ENCODE measurements around the gene SEBOX.

SEBOX gene, protein sequence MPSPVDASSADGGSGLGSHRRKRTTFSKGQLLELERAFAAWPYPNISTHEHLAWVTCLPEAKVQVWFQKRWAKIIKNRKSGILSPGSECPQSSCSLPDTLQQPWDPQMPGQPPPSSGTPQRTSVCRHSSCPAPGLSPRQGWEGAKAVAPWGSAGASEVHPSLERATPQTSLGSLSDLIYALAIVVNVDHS

DNA sequence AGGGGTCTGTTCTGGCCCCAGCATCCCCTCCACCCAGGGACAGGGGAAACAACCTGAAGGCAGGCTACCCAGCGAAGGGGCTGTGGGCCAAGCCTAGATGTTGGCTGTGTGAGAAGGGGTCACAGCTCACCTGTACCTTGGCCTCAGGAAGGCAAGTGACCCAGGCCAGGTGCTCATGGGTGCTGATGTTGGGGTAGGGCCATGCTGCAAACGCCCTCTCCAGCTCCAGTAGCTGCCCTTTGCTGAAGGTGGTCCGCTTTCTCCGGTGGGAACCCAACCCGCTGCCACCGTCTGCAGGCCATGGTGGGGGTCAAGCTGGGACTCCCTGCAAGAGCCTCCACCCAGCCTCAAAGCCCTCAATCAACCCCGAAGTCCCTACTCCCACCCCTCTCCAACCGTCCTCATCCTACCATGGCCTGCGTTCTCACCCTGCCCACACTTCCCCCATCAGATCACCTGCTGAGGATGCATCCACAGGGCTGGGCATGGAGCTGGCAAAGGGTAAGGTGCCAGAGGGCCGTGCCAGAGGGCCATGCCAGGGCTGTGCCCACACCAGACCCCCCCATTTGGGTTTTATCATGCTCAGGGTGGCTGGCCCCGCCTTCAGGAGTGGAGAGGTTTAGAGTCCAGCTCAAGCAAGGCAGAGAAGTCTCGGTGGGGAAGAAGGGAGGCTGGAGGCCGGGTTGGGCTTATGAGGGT, at the start of gene SEBOX:
TSS of gene SEBOX (minus strand) at position 535 of the 699 bp plus-strand sequence. CDS start at position 487, 48 bp downstream.
- DNase-seq (ENCODE audit: low spot score), result no peak

DNA sequence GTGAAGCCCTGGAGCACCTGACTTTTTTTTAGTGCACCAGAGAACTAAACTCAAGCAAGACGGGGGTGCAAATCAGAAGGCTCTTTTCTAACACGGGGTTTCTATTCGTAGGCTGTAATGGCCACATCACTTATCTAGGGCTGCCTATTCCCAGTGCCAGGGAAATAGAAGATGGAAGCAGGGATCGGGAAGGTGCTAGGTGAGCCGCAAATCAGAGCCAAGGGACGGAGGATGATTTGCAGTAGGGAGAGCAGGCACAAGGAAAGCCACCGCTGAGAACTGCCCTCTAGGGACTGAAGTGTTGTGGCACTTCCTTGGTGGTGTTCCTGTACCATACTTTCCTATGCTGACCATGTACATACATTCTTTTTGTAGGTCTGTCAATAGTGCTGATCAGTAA, 48.8 kb upstream of the SEBOX start:
- DNase-seq (ENCODE audit: low spot score), result no peak

DNA sequence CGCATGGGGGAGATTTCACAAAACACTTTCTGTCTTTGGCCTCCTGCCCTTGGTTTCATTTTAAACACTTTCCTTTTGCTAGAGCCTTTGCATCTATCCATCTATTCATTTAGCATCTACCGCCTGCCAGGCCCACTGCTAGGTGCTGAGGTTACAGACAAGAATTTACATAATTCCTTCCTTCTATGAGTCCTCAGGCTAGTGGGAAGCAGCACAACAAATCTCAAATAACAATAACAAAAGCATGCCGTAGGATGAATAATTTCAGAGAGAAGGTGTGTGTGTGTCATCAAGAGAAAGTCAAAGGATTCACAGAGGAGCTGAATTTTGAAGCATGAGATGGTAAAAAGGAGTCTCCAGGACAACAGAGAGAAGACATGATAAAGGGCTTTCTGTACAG, 47.1 kb upstream of the SEBOX start:
- no peak for DNase-seq (ENCODE audit: low spot score)

DNA sequence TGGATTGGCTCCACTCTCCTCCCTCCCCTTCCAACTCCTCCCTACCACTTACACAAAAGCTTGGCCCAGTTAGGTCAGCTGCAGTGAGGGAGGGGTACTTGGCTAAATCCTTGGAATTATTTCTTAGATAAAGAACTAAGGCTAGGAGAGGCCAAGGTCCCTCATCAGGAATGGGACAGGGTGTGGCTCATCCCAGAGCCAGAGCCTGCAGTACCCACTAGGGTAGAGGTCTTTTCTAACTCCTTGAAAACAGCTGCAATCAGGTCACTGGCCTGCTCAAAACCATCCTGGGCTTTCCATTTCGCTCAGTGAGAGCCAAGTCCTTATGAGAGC, 42.9 kb upstream of the SEBOX start:
- no peak for DNase-seq (ENCODE audit: low spot score)

DNA sequence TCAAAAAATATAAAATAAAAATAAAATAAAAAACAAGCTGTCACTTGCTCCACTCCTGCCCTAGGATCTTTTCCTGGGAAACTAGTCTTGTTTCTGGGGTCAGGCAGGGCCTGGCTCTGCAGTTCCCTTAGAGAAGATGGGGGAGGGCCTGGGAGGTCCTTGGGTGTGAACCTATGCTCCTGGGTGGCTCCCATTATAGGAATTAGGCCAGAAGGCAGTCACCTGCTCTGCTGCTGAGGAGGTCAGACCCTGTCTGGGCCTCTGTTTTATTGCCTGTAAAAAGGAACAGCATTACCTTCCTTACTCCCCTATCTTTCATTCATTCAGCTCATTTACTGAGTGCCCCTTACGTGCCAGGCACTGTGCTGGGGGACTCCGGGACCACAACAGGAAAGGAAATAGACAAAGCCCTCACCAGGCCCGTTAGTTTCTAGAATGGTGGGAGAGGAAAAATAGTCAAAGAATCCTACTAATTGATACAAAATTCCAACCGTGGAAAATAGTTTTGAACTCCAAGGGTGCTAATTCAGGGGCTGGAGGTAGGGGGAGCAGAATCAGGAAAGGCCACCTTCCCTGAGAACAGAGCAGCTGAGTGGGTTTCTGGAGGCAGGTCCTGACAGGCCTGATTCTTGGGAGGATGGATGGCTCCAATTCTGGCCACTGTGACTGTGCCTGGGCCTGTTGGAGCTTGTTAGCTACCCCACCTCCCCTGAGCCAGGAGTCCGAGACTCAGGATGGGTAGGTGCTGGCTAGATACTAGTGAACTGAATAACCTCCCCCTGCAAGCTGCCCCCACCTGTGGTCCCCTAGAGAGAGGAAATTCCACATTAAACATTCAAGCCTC, 42.4 kb upstream of the SEBOX start:
- no peak for DNase-seq (ENCODE audit: low spot score)

DNA sequence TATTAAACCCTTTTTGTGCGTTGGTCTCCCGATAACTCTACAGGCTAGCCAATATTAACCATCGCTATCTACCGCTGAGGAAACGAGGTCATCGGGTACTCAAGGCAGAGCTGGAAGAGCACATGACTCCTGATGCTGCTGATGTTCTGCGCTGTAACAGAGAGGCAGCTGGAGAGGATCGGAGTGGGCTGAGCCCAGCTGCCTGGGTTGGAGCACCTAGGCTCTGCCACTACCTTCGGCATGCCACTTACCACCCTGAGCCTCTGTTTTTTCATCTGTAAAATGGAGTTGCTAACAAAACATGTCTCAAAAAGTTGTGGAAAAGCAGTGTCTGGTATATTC, 41.4 kb upstream of the SEBOX start:
- DNase-seq (ENCODE audit: low spot score), result no peak

DNA sequence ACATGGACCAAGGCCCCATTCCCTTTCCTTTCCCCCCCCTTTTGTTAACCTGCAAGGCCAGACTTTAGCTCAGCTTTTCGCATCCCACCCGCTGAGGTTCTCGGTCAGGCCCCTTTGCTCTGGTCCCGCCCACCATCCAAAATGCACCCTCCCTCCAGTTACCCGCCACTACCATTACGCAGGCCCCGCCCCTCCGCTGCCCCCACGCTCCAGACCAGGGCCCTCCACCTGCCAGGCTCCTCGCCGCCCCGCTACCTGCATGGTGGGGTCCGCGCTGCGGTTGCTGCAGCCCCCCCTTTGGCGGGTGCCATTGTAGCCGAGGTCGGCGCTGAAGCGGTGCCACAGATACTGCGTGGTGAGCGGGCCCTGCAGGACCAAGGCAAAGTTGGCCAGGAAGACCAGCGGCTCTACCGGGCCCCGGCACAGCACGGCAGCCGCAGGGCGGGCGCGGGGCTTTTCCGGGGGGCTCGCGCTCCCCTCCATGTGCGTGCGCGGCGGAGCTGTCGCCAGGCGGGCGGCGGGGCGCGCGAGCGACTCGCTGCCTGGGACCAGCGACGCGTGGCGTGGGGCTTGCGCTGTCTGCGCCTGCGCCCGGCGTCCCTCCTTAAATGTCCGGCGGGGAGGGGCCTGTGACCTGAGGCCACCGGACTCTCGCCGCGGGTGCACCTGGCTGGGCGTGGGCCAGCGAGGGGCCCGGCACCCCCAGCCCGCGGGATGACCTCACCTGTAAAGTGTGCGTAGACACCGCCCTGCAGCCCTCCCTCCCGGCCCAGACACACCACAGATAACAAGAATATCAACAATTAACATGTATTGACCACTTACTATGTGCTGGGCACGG, 40.9 kb upstream of the SEBOX start, which contains the start of gene SLC46A1:
TSS of gene SLC46A1 (minus strand) at position 581 of the 841 bp plus-strand sequence. CDS start at position 483, 98 bp downstream.
- DNase-seq (ENCODE audit: low spot score), result peak; percentile 68

DNA sequence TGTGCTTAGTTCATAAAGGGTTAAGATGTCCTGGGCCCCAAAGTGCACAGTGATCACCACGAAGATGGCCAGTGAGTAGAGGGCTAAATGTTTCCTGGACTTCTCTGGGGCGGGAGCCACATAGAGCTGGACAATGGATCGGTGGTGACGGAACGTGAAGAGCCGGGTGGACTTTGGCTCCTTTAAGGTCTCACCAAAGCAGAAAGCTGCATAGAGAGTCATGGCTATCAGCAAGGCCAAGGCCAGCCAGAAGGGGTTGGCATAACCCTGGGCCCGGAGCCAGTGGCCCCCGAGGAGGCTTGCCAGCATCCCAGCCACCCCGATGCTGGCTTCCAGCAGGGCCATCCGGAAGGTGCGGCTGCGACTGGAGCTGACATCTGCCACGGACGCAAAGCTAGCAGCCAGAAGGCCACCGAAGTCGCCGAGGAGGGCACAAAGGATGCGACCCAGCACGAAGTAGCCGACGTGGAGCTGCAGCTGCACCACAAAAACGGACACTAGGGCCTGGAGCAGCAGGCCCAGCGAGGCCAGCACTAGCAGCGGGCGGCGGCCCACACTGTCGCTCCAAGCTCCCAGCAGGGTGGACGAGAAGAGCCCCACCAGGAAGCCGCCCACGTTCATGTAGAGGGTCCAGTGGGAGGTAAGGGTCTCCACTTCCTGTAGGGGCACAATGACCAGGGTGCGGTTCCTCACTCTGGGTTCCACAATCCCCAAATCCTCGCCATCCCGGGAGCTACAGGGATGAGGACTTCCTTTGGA, 40.0 kb upstream of the SEBOX start:
- peak; percentile 43 for DNase-seq (ENCODE audit: low spot score)

DNA sequence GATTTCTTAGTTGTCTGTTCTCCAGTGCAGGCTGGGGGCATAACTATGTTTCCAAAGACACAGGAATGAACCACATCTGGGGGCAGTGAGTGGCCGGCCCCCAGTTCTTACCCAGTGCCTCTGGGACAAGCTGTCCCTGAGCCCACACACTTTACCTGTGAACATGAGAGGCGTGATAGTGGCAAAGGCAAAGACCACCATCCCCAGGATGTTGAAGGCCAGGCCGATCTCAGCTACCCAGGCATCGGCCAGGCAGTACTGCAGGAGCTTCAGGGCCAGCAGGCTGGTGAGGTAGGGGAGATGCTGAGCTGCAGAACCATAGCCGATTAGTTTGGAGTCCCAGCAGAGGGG, 39.4 kb upstream of the SEBOX start:
- no peak for DNase-seq (ENCODE audit: low spot score)

DNA sequence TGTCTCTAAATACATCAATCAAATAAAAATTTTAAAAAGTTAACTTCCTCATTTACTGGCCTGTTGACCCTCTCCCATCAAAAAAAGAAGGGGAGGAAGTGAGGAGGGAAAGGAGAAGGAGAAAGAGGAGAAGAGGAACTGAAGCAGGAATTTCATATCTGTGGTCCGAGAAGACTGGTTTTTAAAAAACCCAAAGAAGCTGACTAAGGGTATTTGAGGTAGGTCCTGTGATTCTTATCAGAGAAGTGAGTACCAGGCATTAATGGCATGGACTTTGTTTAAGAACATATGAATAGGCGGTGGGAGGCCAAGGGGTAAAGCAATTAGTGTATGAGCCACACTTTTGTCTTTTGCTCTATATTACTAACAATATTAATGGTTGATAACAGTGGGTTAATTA, 39.0 kb upstream of the SEBOX start:
- no peak for DNase-seq (ENCODE audit: low spot score)

DNA sequence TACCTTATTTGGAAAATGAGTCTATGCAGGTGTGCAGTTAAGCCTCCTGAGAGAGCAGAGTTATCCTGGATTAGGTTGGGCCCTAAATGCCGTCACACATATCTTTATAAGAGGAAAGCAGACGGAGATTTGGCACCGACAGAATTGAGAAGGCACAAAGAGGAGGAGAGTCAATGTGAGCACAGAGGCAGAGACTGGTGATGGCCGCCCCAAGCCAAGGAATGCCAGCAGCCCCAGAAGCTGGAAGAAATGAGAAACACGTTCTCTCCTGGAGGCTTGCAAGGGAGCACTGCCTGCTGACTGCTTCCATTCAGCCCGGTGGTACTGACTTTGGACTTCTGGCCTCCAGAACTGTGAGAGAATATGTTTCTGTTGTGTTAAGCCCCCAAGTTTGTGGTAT, 37.8 kb upstream of the SEBOX start:
- no peak for DNase-seq (ENCODE audit: low spot score)

DNA sequence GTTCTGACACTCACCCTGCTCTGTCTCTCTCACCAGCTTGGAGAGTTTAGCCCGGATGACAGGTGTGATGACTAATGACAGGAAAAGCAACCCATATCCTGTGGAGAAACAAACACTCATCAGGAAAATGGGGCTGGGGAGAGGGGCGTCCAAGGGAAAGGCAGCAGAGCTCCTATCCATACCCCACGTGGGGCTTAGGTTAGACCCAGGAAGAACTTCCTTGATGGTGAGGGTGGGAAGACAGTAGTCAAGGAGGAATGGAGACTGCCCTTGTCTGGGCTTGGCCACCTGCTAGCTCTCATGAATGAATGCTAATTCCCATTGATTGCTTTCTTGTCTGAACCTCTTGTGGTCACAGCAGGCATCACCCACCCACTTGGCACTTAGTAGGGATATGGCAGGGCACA, 37.2 kb upstream of the SEBOX start:
- no peak for DNase-seq (ENCODE audit: low spot score)

DNA sequence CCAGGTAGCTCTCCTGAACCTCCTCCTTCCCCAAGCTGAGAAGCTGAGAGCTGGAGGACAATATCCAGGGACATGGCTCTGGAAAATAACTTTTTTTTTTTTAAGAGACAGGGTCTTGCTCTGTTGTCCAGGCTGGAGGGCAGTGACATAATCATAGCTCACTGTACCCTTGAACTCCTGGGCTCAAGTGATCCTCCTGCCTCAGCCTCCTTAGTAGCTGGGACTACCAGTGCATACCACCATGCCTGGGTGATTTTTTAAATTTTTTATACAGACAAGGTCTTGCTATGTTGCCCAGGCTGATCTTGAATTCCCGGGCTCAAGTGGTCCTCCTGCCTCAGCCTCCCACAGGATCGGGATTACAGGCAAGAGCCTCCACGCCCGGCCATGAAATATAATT, 34.8 kb upstream of the SEBOX start:
- DNase-seq (ENCODE audit: low spot score), result no peak

DNA sequence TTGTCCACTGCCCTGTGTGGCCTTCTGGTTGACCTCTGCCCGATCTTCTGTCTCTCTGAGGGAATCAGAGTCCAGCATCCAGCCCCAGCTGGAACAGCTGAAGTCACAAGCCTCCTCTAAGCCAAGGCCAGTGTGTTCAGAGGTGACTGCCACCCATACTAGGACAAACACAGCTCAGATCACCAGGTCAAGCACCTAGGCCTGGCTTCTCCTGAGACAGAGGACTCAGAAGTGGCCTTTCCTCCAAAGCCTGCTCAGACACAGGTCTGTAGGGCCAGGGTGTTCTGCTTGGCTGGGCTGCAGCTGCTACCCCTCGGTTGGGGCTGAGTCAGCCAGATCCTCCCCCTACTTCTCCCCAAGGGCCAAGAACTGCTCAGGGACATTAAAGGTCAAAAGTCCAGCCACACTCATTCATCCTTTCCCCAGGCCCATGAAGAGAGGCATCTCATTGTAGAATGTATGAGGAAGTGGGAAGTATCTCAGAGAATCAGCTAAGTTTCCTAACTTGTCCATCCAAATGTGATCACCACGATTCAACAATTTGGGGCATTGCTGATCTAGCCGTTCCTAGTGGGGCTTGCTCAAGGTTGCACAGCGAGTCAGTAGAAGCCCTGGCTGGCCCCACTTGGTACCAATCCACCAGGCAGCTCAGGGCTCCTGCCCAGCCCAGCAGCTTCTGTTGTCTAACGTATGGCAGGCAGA, 33.4 kb upstream of the SEBOX start:
- DNase-seq (ENCODE audit: low spot score), result no peak

DNA sequence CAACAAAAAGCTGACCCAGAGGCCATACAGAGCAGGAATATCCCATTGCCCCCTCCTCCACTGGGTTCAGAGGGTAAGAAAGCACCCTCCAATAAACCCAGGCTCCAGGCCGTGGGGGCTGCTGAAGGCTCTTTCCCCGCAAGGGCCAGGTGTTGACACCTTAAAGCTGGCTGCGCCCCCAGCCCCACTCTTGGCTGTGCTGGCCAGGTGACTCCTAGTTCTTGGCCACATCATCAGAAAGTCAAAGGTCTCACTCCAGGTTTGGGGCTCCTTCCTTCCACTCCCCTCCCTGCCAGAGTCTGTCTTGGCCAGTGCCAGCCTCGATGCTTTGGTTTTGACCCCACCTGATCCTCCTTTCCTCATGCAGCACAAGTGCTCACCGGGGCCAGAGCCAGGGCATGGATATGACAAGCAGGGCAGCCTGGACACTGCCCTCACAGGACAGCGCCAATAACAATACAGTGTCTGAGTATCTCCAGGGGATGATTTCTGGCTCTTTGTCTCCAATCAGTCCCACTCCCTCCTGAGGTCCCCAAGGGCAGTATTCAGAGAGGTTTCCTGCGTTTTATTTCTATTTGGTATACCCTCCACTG, 32.8 kb upstream of the SEBOX start:
- DNase-seq (ENCODE audit: low spot score), result no peak

DNA sequence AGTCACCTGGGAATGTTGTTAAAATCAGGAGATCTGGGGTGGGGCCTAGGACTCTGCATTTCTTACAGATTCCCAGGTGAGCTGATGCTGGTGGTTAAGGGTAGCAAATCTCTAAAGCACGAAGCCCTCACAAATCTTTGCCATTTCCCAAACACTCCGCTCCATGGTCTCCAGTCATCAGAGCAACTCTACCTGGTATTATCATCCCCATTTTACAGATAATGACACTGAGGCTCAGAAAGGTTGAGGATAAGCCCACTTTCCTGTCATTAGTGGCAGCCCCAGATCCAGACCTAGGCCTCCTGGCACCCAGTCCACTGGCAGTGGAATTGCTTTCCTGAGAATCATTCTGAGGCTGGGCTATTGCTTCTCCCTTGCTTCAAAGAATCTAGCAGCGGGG, 32.3 kb upstream of the SEBOX start:
- DNase-seq (ENCODE audit: low spot score), result no peak

DNA sequence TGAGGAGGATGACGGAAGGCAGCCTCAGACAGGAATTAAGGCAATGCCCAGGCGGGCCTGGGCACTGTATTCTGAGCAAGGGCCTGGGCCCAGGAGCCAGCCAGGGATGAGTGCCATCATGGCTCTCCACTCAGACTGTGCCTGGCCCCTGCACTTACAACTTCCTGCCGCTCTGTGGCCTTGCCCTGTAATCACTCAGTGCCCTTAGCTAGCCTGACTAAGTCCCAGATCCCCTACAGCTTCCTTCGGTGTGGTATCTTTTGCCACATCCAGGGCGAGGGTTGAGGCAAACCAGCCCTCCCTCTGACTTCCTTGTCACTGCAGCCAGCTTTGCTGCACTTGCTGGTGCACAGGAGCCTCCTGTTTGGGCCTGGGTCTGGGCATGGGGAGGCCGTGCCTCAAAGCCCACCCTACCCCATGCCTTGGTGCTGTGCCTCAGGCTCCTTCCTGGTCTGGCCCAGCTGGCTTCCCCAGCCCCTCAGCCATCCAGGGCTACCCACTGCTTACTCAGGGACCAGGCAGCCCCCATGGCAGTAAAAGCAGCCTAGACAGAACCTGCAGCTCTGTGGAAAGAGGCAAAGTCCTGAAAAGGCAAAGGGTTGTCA, 31.7 kb upstream of the SEBOX start:
- DNase-seq (ENCODE audit: low spot score), result no peak

DNA sequence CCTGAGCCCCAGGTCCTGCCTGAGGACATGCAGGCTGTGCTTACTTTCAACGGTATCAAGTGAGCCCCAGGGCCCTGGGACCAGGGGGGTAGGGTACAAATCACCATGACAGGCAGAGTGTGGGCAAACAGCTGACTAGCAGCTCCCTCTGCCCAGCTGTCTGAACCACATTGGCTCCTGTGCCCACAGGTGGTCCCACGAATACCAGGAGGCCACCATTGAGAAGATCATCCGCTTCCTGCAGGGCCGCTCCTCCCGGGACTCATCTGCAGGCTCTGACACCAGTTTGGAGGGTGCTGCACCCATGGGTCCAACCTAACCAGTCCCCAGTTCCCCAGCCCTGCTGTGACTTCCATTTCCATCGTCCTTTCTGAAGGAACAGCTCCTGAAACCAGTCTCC, 31.0 kb upstream of the SEBOX start:
- no peak for DNase-seq (ENCODE audit: low spot score)

DNA sequence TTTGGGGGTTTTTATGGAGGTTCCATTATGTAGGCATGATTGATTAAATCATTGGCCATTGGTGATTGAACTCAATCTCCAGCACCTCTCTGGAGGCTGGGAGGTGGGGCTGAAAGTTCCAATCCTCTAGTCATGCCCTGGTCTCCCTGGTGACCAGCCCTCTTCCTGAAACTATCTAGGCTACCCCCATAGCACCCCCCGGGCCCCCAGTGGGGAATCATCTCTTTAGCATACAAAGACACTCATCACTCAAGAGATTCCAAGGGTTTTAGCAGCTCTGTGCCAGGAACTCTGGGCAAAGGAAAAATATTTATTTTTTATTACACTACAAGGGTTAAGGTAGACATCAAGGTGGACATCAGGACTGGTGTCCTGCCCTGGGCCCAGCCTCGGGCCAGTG, 30.4 kb upstream of the SEBOX start:
- DNase-seq (ENCODE audit: low spot score), result no peak
